ENCODE measurements around the gene SEC23A. TPM values are rescaled to one million over a fixed set of nuclear protein-coding genes. Genes with fewer than 3 reads are reported as not detected.

SEC23A gene
- total and polyA plus RNA-seq, 2 of the 13 experiments (the other 11 are each of a cell fraction or from before 2014, with no cell fraction given), result 403 to 887 TPM

DNA sequence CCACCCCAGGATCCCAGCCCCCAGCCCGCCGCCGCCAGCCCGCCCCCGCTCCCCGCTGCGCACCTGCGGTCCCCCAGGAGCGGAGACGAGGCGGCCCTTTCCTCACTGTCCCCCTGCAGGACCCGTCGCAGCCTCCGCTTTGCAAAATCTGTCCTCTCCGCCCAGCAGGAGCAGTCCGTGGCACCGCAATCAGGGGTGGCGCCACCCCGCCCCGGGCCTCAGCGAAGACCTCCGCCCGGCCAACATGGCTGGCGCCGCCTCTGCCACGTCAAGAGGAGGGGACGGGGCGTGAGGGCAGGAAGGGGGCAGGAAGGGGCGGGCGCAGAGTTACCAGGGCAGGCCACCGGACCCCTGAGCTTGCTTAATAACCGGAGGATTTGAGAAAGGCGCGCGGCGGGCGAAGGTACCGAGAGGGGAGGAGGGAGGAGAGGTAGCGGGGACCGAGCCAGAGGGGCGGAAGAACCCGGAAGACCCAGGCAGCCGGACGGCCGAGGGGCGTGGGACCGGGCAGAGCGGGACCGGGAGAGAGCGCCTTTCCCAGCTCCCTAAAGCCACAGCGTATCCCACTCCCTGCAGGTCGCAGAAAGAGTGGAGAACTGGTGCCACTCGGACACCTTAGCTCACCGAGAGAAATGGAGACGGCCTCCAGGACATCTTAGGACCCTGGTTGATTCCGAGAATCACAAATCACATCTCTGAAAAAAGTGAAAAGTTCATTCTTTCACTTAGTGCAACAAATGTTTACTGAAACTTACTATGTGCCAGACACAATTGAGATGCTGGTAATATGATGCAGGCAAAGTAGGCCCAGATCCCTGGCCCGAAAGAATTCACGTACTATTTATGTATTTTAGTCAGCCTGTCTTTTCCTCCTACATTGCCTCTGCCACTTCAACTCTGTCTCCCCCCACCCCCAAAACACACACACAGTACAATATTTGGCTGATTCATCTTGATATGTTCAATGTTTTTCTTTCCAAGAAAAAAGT is at the start of gene SEC23A (continued):
- TF ChIP-seq ZNF841 (CRISPR knock-in tag; IDR thresholded peaks at IDR 0.05; ENCODE audit: borderline replicate concordance), result peak; percentile 94; the same call in 1 of the 2 replicates
- TF ChIP-seq ZNF382 (CRISPR knock-in tag; IDR thresholded peaks at IDR 0.05; ENCODE audit: borderline replicate concordance), result no peak
- peak; percentile 98 for TF ChIP-seq RBM39 (IDR thresholded peaks at IDR 0.05; ENCODE audit: low read depth, low read length, poor library complexity, severe bottlenecking)
- TF ChIP-seq ZSCAN9 (CRISPR knock-in tag; IDR thresholded peaks at IDR 0.05; ENCODE audit: borderline replicate concordance), result peak; percentile 96
- no peak for TF ChIP-seq SRSF9 (IDR thresholded peaks at IDR 0.05; ENCODE audit: borderline replicate concordance, insufficient read depth, low read depth, low read length, poor library complexity, severe bottlenecking)
- peak; percentile 89 for TF ChIP-seq JUN (CRISPR knock-in tag; IDR thresholded peaks at IDR 0.05)
- TF ChIP-seq, protein P1, sequence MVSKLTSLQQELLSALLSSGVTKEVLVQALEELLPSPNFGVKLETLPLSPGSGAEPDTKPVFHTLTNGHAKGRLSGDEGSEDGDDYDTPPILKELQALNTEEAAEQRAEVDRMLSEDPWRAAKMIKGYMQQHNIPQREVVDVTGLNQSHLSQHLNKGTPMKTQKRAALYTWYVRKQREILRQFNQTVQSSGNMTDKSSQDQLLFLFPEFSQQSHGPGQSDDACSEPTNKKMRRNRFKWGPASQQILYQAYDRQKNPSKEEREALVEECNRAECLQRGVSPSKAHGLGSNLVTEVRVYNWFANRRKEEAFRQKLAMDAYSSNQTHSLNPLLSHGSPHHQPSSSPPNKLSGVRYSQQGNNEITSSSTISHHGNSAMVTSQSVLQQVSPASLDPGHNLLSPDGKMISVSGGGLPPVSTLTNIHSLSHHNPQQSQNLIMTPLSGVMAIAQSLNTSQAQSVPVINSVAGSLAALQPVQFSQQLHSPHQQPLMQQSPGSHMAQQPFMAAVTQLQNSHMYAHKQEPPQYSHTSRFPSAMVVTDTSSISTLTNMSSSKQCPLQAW (CRISPR knock-in tag; IDR thresholded peaks at IDR 0.05), result peak; percentile 97; the same call in 1 of the 2 replicates
- TF ChIP-seq BCL6 (CRISPR knock-in tag; IDR thresholded peaks at IDR 0.05), result peak; percentile 84
- peak; percentile 98 for TF ChIP-seq TAF15 (IDR thresholded peaks at IDR 0.05; ENCODE audit: low read depth, low read length, poor library complexity, severe bottlenecking)
- peak; percentile 36; the same call in 1 of the 2 replicates for TF ChIP-seq FOXP1 (IDR thresholded peaks at IDR 0.05)
- peak; percentile 43; the same call in 1 of the 2 replicates for TF ChIP-seq FOXP1 (CRISPR knock-in tag; IDR thresholded peaks at IDR 0.05)
- TF ChIP-seq, protein P2, sequence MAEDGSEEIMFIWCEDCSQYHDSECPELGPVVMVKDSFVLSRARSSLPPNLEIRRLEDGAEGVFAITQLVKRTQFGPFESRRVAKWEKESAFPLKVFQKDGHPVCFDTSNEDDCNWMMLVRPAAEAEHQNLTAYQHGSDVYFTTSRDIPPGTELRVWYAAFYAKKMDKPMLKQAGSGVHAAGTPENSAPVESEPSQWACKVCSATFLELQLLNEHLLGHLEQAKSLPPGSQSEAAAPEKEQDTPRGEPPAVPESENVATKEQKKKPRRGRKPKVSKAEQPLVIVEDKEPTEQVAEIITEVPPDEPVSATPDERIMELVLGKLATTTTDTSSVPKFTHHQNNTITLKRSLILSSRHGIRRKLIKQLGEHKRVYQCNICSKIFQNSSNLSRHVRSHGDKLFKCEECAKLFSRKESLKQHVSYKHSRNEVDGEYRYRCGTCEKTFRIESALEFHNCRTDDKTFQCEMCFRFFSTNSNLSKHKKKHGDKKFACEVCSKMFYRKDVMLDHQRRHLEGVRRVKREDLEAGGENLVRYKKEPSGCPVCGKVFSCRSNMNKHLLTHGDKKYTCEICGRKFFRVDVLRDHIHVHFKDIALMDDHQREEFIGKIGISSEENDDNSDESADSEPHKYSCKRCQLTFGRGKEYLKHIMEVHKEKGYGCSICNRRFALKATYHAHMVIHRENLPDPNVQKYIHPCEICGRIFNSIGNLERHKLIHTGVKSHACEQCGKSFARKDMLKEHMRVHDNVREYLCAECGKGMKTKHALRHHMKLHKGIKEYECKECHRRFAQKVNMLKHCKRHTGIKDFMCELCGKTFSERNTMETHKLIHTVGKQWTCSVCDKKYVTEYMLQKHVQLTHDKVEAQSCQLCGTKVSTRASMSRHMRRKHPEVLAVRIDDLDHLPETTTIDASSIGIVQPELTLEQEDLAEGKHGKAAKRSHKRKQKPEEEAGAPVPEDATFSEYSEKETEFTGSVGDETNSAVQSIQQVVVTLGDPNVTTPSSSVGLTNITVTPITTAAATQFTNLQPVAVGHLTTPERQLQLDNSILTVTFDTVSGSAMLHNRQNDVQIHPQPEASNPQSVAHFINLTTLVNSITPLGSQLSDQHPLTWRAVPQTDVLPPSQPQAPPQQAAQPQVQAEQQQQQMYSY (CRISPR knock-in tag; IDR thresholded peaks at IDR 0.05), result peak; percentile 85
- TF ChIP-seq STAT5B (CRISPR knock-in tag; IDR thresholded peaks at IDR 0.05), result peak; percentile 98
- TF ChIP-seq ONECUT2 (CRISPR knock-in tag; IDR thresholded peaks at IDR 0.05), result peak; percentile 75
- TF ChIP-seq ZNF644 (CRISPR knock-in tag; IDR thresholded peaks at IDR 0.05; ENCODE audit: low read depth), result peak; percentile 66; the same call in 1 of the 2 replicates
- TF ChIP-seq ZNF350 (CRISPR knock-in tag; IDR thresholded peaks at IDR 0.05; ENCODE audit: borderline replicate concordance, low read depth), result peak; percentile 100
- peak; percentile 100; the same call in 1 of the 2 replicates for TF ChIP-seq SMAD1 (CRISPR knock-in tag; IDR thresholded peaks at IDR 0.05; ENCODE audit: borderline replicate concordance, low read depth)
- TF ChIP-seq, protein P3, sequence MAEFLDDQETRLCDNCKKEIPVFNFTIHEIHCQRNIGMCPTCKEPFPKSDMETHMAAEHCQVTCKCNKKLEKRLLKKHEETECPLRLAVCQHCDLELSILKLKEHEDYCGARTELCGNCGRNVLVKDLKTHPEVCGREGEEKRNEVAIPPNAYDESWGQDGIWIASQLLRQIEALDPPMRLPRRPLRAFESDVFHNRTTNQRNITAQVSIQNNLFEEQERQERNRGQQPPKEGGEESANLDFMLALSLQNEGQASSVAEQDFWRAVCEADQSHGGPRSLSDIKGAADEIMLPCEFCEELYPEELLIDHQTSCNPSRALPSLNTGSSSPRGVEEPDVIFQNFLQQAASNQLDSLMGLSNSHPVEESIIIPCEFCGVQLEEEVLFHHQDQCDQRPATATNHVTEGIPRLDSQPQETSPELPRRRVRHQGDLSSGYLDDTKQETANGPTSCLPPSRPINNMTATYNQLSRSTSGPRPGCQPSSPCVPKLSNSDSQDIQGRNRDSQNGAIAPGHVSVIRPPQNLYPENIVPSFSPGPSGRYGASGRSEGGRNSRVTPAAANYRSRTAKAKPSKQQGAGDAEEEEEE (CRISPR knock-in tag; IDR thresholded peaks at IDR 0.05; ENCODE audit: borderline replicate concordance), result peak; percentile 86; the same call in 1 of the 2 replicates
- peak; percentile 89 for TF ChIP-seq NFE2L1 (CRISPR knock-in tag; IDR thresholded peaks at IDR 0.05; ENCODE audit: borderline replicate concordance)
- TF ChIP-seq, protein P4, sequence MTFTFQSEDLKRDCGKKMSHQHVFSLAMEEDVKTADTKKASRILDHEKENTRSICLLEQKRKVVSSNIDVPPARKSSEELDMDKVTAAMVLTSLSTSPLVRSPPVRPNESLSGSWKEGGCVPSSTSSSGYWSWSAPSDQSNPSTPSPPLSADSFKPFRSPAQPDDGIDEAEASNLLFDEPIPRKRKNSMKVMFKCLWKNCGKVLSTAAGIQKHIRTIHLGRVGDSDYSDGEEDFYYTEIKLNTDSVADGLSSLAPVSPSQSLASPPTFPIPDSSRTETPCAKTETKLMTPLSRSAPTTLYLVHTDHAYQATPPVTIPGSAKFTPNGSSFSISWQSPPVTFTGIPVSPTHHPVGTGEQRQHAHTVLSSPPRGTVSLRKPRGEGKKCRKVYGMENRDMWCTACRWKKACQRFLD (CRISPR knock-in tag; IDR thresholded peaks at IDR 0.05; ENCODE audit: borderline replicate concordance), result peak; percentile 81
